Lung (tissue), 12 donors: ENCODE measurements around the gene OTUD5. TPM values are rescaled to one million over a fixed set of nuclear protein-coding genes. Genes with fewer than 3 reads are reported as not detected.

Source experiments
- ATAC-seq: fragments of 200-7000 bp; cut with Tn5 transposase; one replicate; pipeline ENCODE4 v1.9.1; 2020; ENCODE audit warnings: moderate number of reproducible peaks; ENCODE audit not compliant: insufficient read depth, low FRiP score
- DNase-seq, 3 donors: peaks; one replicate each; pipeline ENCODE4 v3.0.0-alpha.2; 2013 to 2017
- H3K27ac ChIP-seq, 2 donors: one replicate each; pipeline ENCODE4 v1.5.1; 2013; ENCODE audit warnings: mild to moderate bottlenecking in 2 of 2, moderate library complexity in 2 of 2, control low read depth in 1 of 2, inconsistent platforms in 1 of 2, low read depth in 1 of 2, low read length in 1 of 2
- H3K27me3 ChIP-seq, 3 donors: one replicate each; pipeline ENCODE4 v1.5.1; 2013; ENCODE audit warnings: low read length in 2 of 3; ENCODE audit not compliant: control insufficient read depth in 3 of 3, insufficient read depth in 3 of 3
- H3K36me3 ChIP-seq, 4 donors: one replicate each; pipeline ENCODE4 v1.5.1; 2013; ENCODE audit warnings: low read length in 4 of 4, mild to moderate bottlenecking in 1 of 4, moderate library complexity in 1 of 4; ENCODE audit not compliant: control insufficient read depth in 4 of 4, insufficient read depth in 4 of 4
- H3K4me1 ChIP-seq, 5 donors: one replicate each; pipeline ENCODE4 v1.5.1; 2013; ENCODE audit warnings: low read length in 5 of 5, mild to moderate bottlenecking in 2 of 5, moderate library complexity in 1 of 5; ENCODE audit not compliant: control insufficient read depth in 5 of 5, insufficient read depth in 5 of 5
- H3K4me3 ChIP-seq: one replicate; pipeline ENCODE4 v1.5.1; 2013; ENCODE audit warnings: mild to moderate bottlenecking, control low read depth, moderate library complexity
- H3K9ac ChIP-seq, 2 donors: one replicate each; pipeline ENCODE4 v1.5.1; 2013; ENCODE audit warnings: low read length in 2 of 2, control low read depth in 1 of 2; ENCODE audit not compliant: insufficient read depth in 1 of 2
- H3K9me3 ChIP-seq, 4 donors: one replicate each; pipeline ENCODE4 v1.5.1; 2013; ENCODE audit warnings: low read length in 3 of 4, mild to moderate bottlenecking in 1 of 4, moderate library complexity in 1 of 4; ENCODE audit not compliant: control insufficient read depth in 4 of 4, insufficient read depth in 3 of 4
- WGBS, 2 donors: extraction: QIAGEN DNeasy Blood & Tissue Kit; methylation state at CpG; one replicate each; pipeline ENCODE4 v1.1.7; 2013; 5-methylcytosine and 5-hydroxymethylcytosine counted together
- polyA plus RNA-seq, 2 donors: library from polyadenylated mRNA; stranded (reverse); fragments of 200-250 nt; gene quantifications; one replicate each; pipeline ENCODE4 v1.2.1, GENCODE V29; 2013
- total RNA-seq, 2 donors: library from RNA; depleted of rRNA in 1 of 2; stranded (reverse); fragments of >200 nt in 1 of 2; gene quantifications; one replicate each; pipeline ENCODE4 v1.2.1, GENCODE V29; 2014 to 2021
- TF ChIP-seq, protein P1 (sequence below): IDR thresholded peaks from 2 replicates; pipeline ENCODE4 v1.5.1; 2012; ENCODE audit warnings: mild to moderate bottlenecking; ENCODE audit errors: control extremely low read depth, extremely low read depth
- donor health status: control.
- donor health status: control.
- donor health status: Bipolar disorder and iron deficiency.
- donor health status: healthy.
- donor health status: DM: yes; HTN: yes; CAD: no.

OTUD5 gene
- total and polyA plus RNA-seq, 4 donors: 32.4 to 48.2 (median 35.7) TPM

DNA sequence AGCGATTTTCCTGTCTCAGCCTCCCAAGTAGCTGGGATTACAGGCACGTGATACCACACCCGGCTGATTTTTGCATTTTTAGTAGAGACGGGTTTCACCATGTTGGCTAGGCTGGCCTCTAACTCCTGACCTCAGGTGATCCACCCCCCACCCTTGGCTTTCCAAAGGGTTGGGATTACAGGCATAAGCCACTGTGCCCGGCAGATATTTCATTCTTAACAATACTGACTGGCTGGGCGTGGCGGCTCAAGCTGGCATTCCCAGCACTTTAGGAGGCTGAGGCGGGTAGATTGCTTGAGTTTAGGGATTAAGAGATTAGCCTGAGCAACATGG lies 58.4 kb downstream of the OTUD5 start:
- no peak overlapping the region for H3K4me3 ChIP-seq
- no peak overlapping the region for H3K9ac ChIP-seq
- peaks cover 0 to 7% (median under 1%) of the 10 kb centered on the region in 4 donors for H3K9me3 ChIP-seq
- H3K36me3 ChIP-seq: peaks cover 0 to 11% (median 6%) of the 10 kb centered on the region in 4 donors
- 83 to 91% methylated on average over 8 of the region's 8 CpGs for WGBS, 2 donors
- H3K27me3 ChIP-seq: no peaks in the 10 kb centered on the region
- H3K4me1 ChIP-seq: peaks cover 0 to 8% (median 3%) of the 10 kb centered on the region in 5 donors
- ATAC-seq (no peak), DNase-seq (no peak)
- TF ChIP-seq, protein P1, sequence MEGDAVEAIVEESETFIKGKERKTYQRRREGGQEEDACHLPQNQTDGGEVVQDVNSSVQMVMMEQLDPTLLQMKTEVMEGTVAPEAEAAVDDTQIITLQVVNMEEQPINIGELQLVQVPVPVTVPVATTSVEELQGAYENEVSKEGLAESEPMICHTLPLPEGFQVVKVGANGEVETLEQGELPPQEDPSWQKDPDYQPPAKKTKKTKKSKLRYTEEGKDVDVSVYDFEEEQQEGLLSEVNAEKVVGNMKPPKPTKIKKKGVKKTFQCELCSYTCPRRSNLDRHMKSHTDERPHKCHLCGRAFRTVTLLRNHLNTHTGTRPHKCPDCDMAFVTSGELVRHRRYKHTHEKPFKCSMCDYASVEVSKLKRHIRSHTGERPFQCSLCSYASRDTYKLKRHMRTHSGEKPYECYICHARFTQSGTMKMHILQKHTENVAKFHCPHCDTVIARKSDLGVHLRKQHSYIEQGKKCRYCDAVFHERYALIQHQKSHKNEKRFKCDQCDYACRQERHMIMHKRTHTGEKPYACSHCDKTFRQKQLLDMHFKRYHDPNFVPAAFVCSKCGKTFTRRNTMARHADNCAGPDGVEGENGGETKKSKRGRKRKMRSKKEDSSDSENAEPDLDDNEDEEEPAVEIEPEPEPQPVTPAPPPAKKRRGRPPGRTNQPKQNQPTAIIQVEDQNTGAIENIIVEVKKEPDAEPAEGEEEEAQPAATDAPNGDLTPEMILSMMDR: no peak
- no peak overlapping the region for H3K27ac ChIP-seq

DNA sequence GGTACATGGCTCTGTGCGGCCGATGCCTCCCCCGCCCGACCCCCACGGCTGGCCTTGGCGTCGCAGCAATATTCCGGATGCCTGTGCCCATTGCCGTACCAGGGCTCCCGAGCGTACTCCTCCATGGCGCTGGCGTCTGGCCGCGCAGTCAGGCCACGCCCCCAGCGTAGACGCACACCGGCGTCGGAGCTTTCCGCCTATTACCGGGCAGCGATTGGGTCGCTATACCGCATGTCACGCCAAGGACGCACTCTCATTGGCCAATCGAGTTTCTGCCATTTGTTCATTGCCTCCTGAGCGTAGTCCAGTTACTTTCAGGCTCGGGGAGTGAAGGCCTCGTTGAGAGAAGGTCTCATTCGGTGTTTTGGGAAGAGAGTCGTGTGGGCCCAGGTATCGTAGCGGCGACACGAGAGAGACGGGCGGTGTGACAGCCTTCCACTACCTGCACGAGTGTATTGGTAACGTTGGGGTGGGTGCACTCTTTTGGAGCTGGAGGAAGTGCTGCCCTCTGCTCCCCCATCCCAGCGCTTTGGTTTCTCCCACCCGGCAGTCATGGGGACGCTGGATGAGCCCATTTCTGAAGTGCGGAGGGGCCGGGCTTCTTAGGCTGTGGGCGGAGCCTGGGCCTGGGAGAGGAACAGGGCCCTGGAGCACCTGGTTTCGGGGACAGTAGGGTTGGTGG lies 59.6 kb downstream of the OTUD5 start, which contains the start of the genes PQBP1 and TIMM17B:
Gene PQBP1 (plus strand): TSS at position 306 of the 682 bp plus-strand sequence. CDS start 580 bp downstream, outside the sequence.
Gene TIMM17B (minus strand): TSS at position 144 of the 682 bp plus-strand sequence. CDS start 19 bp downstream, at position 125.
- peak; percentile 94 to 97 (median 95) for DNase-seq
- WGBS, 2 donors: 1 to 38% methylated on average over 33 to 49 of the region's 49 CpGs
- H3K4me3 ChIP-seq: peak within 1 kb of the TSS; percentile 54
- TF ChIP-seq, protein P1: no peak
- peaks cover 0 to 8% (median 3%) of the 10 kb centered on the region in 5 donors for H3K4me1 ChIP-seq
- H3K36me3 ChIP-seq: peaks cover 0 to 11% (median 5%) of the 10 kb centered on the region in 4 donors
- H3K27me3 ChIP-seq: no peaks in the 10 kb centered on the region
- peaks cover 0 to 7% (median under 1%) of the 10 kb centered on the region in 4 donors for H3K9me3 ChIP-seq
- H3K9ac ChIP-seq: peak within 1 kb of the TSS; percentile 81 to 89
- H3K27ac ChIP-seq: peak within 1 kb of the TSS; percentile 92 to 94
- ATAC-seq: peak; percentile 93

DNA sequence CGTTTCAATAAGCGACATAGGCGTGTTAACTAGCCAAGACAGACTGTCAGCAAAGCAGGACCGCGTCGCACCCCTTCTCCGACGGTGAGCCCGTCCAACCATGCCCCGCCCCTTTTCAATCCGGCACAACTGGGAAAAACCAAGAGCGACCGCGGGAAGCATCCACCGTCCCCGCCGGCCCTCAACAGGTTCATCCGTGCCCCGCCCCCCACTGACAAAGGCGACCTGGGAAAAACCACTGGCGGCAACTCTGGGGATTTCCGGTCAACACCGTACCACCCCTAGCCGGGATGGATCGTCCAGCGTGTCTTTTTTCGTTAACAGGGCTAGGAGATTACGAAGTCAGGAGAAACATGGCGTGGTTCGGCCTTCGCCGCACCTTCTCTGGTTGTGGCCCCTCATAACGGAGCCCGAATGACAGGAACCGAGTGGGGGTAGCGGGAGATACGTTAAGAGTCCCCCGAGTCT lies 60.2 kb downstream of the OTUD5 start:
- TF ChIP-seq, protein P1: no peak
- DNase-seq (peak; percentile 74 to 80 (median 80)), ATAC-seq (peak; percentile 27)
- Histone ChIP-seq H3K4me3 (peak overlapping the region; percentile 54), H3K9me3 (peaks cover 0 to 7% (median under 1%) of the 10 kb centered on the region in 4 donors), H3K27ac (peak overlapping the region; percentile 92 to 94), H3K27me3 (no peaks in the 10 kb centered on the region), H3K9ac (peak overlapping the region; percentile 81 to 89), H3K36me3 (peaks cover 0 to 9% (median 5%) of the 10 kb centered on the region in 4 donors), H3K4me1 (peaks cover 0 to 8% (median 3%) of the 10 kb centered on the region in 5 donors)
- 1 to 34% methylated on average over 26 to 38 of the region's 38 CpGs for WGBS, 2 donors
